ENCODE data around the gene CRB2.
"Not testable (repeated sequence)": the region's sequence is repeated elsewhere in the genome, so short reads cannot be mapped to it uniquely, and the experiment has no call there.

The CRB2 gene

DNA sequence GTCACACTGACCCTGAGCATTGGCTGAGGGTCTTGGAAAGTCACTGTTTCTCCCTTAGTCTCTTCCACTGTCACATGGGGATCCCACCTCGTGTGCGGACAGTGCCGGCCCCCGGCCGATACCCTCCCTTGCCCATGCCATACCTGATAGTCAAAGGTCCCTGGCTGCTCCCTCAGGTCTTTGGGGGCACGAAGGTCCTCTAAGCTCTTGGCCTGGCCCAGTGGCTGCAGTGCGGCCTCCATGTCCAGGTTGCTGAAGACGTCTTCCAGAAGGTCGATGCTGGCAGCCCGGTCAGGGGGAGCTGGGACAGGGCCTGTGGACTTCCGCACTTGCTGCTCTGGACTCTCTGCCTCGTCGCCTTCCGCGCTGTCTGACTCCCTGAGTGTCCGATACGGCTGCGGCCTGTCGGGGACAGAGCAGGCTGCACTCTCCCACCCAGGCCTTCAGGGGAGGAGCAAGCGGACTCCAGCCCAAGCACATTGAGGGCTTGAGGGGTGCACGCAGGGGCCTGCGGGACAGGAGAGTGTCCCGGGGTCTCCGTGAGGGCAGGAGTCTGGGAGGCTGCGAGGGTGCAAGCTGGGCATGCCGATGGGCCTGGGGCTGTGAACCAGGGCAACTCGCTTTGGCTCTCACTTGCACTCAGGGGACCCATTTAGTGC is 27.6 kb downstream of the CRB2 start:
- ATAC-seq: no peak

DNA sequence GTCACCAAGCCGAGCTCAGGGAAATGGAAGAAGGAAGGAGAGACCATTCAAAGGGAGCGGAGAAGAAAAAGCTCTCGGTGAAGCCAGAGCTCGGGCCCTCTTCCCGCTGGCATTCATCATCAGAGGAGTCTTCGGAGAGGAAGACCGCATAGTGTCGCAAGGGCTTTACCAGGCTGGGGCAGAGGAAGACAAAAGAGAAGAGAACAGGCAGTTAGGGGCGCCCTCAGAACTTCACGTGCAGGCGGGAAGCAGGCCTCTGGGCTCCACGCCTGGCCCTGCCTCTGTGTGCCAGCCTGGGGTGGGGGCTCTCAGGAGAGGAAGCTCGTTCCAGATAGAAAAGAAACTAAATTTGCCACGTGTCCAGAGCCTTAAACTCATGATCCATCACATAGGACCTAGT is 31.7 kb downstream of the CRB2 start:
- no peak for ATAC-seq

DNA sequence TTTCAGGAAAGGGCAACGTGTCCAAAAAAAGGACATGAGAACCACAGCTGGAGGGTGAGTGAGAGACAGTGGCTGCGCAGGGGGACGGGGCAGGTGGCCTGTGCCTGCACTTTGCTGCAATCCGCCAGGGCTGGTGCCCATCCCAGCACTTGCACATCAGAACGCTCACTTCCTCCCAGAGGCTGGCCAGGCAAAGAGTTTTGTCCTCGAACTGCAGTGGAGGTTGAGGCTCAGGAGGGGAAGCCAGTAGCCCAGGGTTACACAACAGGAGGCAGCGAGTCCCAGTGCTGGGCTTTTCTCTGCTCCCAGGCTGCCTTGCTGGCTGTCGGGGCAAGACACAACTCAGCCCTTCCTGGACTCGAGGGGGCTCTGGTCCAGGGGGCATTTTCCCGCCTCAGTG is 33.1 kb downstream of the CRB2 start:
- no peak for ATAC-seq

DNA sequence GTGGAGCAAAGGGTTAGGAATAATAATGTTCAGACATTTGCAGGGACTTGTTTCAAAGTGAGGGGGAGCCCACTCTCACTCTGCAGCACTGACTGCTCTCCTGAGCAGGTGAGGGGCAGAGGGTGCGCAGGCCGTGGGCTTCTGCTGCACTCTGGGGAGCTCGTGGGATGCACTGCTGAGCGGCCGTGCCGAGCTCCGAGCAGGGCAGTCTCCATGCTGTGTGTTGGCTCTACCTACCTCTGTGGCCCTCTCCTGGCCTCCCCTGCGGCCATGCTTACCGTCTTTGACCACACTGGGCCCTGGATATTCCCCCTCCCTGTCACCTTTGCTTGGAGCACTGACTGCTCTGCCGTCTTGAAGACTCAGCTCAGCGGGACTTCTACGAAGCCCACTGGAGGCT is 33.7 kb downstream of the CRB2 start:
- ATAC-seq: no peak

DNA sequence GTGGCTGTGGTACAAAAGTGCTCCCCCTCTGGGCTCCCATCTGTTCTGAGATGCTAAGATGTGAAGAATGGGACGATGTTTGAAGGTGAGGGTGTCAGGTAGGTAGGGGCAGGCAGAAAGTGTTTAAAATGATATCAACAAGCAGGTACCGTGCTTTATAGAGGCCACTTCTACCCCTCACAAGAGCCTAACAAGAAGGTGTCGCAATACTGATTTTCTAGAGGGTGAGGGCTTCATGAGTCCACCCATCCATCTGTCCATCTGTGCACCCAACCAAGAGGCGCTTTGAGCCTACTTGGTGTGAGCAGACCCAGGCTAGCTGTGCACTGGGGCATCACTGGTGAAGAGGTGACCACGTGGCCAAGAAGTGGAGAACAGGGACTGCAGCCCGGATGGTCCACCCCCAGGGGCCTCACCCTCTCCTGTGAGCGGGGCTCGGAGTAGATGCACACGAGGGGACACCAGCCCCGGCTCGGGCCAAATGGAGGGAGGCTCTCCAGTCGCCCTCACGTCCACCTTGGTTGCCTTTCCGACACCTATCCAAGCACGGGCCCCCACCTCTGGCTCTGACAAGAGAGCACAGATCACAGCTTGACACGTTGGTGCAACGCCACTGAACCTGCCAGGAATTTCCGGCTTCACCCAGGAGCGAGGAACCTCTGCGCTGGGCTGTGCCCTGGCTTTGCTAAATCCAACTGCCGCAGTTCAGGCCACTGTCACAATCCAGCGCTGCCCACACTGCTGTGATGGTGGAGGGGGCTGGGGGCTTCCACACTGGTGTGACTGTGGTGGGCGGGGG is 34.5 kb downstream of the CRB2 start:
- ATAC-seq: no peak

DNA sequence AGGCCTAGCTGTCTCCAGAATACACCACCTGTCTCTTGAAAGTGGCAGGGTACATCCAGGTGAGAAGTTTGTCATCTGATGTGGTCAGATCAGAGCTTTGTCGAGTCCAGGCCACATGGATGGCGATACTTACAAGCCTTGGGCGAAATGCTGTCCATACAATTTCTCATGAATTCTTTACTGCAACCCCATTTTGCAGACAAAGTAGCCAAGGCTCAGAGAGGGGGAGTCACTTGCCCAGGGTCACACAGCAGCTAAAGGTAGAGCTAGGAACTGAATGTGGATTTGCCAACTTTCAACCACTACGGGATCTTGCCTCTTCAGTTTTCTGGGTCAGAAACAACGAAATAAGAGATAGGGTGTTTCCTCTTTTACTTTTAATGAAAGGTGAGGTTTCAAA is 35.2 kb downstream of the CRB2 start:
- no peak for ATAC-seq

DNA sequence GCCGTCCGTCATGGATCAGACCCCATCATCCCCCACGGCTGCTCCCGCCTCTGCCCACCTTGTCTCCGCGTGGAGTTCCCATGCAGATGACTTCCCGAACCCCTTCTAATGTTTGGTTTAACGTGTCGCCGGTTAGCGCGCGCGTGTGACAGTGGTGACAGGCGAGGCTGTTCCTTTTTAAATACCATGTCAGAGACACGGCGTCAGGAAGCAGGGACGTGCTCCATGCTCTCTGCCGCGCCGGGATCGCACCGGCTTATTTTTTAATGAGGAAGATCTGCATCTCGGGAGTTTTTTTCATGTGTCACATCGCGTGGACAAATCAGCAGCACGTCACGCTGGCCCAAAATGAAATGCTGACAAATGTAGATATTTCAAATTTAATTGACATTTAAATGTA is 35.9 kb downstream of the CRB2 start:
- no peak for ATAC-seq

DNA sequence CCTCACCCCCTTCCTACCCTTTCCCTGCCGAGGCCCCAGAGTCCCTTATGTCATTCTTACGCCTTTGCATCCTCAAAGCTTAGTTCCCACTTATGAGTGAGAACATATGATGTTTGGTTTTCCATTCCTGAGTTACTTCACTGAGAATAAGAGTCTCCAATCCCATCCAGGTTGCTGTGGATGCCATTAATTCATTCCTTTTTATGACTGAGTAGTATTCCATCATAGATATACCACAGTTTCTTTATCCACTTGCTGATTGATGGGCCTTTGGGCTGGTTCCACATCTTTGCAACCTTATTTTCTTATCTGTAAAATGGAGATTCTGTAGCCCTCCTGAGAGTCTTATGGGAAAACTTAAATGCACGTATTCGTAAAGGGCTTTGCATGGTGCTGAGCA is 36.8 kb downstream of the CRB2 start:
- ATAC-seq: no peak

DNA sequence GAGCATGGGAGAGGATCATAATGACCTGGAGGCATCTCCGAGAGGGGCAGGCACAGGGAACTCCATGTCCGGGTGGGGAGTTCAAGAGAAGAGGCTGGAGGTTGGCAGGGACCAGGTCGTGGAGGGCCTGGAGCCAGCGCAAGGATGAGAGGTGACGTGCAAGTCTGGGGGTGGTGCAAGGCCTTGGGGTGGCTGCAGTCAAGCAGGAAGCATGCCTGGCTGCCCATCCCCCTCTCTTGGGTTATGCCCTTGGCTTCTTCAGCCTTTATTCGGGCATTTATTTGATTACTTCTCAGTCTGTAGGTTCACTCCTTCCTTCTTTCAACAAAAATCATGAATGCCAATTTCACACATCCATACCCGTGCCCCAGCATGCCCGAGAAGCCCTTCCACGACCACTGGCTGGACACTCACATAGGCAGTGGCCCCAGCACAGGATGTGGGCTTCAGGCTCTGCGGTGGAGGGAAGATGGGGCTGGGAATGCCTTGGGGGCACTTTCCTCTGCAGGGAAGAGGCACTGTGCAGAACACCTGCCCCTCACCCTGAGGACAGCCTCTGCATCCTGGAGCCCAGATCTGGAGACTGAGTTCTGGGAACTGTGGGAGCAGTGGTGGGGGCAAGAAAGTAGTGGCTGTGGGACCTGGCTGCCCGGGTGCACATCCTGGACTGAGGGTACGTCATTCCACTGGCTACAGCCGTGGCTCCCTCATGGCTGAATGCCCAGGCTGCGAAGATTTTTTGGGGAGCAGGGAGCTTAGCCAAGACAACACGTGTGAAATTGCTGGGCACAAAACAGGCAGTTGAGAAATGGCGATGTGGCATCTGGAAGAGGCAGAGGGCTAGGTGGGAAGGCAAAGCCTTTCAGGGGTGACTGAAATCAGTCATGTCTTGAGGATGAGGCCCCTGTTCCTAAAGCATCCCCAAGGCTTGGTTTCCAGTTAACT is 38.6 kb downstream of the CRB2 start:
- no peak for ATAC-seq

DNA sequence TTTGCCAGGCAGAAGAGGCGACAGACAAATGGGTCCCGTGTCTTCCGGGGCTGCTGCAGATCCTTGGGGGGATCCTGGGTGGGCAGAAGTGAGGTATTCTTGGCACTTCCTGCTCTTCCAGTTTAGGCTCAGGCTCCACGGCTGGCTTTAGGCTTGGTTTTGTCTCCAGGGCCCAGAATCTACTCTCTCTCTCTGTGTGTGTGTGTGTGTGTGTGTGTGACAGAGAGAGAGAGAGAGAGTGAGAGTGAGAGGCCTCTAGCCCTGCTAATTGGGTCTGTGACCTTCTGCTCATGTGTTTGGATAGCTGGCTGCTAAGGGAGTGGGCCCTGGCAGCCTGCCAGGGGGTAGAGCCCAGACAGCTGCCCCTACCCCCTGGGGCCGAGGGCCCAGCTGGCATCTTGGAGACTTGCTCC is 39.3 kb downstream of the CRB2 start:
- ATAC-seq: no peak

DNA sequence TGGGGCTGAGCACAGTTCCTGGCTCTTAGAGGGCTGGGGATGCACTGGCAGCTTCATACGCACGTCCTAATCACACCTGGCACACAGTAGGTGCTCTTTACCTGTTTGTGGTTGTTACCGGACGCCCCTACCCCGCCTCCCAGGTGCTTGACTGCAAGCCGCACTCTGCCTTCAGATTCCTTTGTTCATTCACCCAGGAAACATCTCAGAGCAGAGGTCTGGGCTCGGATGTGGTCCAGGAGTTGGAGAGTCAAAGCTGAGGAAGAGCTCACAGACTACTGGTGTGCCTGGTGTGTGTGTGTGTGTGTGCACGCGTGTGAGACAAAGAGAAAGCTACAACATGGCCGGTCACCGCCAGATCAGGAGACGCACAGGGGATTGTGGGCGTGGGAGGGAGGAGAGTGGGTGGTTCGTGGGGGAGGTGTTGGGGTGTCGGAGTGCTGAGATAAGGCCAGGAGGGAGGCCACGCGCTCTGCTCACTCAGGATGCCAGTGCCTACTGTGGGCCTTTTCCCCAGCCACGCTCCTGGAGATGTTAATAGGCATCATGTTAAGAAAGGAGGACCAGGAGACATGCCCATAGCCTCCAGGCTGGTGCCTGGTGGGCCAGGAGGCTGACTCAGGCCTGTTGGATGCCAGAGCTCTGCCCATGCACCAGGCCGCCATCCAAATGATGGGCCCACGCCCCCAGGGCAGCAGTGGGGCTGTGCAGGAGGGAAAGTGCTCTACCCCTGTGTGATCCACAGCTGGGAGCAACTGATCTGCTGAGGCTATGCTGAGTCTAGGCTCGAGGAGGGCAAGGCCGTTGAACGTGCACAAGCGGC is 39.9 kb downstream of the CRB2 start:
- no peak for ATAC-seq

DNA sequence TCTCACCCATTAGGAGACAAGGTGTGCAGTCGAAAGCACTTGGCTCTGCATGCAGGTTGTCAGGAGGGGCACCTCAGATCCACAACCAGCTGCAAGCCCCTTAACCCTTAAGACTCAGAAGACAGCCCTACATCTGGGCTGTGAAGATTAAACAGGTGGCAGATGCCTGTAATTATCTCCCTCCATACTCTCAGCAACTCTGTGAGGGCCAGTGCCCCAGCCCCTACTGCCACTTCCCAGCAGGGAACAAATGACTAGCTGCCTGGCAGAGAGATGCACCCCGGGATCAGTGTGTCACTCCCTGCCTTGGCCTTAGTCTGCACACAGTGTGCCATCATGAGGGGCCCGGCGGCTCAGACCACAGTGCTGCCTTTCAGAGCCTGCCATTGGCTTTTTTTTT is 42.0 kb downstream of the CRB2 start:
- no peak for ATAC-seq

DNA sequence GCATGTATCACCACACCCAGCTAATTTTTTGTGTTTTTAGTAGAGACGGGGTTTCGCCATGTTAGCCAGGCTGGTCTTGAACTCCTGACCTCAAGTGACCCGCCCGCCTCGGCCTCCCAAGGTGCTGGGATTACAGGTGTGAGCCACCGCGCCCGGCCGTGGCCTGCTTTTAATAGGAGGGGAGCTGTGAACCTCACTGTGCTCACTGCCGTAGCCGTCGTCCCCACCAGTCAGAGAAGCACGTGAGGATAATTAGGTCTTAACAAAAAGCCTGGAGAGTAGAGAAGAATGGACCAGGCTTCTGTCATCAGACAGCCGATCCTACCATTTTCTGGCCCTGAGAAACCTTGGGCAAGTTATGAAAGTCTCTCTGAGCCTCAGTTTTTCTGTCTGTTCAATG is 42.9 kb downstream of the CRB2 start:
- ATAC-seq: not testable (repeated sequence)

DNA sequence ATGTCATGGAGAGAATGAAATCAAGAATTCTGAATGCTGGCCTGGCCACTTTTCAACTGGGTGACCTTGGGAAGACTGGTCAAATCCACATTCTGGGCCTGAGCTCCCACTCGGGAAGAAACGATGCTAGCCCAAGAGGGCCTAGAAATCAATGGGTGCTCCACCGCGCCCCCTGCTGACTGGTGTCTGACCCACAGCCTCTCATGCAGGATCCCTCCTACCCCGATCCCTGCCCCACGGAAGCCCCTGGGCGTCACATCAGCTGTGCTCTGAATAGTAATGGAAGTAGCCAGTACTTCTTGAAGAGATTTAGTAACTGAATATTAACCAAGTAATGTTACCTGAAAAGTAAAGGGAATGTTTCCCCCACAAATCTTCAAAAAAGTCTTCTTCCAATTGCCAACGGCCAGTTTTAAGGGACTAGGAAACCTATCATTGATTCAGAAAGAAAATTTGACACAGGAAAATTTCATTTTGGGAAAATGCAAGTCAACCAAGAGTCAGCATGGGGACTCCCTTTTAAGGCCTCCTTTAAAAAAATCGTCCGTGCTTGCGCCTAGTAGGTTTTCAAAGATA is 43.9 kb downstream of the CRB2 start:
- ATAC-seq: no peak

DNA sequence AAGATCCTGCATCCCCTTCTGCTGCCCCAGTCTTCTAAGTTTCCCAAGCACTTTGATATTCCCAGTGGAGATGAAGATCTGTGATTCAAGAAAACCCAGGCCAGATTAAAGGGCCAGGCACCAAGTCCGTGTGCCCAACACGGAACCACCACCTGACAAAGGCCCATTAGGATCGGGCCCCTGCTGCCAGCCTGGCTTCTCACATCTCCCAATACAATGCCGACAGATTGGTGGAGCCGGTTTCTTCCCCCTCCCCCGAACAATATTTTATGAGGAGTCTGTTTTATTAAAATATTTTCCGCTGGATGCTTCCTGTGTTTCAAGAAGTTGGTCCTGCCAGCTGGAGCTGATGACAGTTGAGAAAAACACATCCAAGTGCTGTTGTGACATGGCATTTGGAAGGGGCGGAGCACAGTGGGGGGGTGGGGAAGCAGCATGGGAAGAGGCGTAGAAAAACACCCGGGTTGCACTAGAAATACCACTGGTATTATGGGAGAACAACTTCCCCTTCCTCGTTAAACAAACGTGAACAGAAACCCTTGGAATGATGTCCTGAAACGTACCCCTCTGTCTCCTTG is 45.0 kb downstream of the CRB2 start:
- ATAC-seq: no peak

DNA sequence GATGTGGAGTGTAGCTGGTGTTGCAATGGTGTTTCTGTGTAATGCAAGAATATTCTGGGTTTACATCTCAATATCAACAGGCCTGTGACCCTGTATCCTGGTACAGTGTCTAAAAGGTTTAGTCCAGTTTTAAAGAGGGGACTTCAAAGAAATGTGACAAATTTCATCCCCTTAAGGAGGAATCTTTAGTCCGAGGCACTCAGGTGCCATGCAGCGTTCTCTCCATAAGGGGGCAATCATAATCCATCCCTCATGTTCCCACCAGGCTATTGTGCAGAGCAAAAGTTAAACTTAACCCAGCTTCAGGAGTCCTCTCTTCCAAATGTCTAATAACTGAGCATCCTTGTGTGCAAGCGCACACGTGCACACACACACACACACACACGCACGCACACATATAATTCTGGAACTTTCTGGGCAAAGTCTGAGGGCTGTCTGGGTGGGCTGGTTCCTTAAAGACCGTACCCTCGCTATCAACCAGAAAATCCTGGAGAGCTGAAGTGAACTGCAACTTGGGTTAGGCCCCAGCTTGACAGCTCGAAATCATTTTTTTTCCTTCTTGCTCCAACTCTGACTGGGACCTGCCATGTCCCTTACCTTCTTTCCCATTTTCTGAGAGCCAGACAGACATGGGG is 46.0 kb downstream of the CRB2 start:
- ATAC-seq: no peak

DNA sequence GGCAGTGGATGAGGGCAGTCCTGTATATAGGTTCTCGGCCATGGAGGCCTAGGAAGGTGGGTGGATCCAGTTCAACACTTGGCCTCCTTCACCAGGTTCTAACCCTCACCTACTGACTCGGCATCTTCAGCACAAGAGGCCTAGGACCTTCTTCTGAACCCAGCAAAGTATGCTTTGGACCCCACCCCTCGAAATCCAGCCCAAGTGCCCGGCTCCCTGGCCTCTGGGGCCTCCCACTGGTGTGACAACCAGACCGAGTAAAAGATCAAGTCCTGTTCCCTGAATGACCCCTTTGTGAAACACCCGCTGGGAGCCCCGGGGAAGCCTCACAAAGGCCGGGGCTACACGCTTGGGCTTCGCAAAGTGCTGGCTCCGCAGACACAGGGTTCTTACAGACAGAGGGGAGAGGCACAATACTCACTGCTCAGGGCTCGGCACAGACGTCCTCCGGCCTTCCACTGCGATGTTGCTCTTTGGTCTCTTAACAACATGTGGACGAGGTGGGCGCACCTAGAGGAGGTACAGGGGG is 47.0 kb downstream of the CRB2 start:
- ATAC-seq: no peak

DNA sequence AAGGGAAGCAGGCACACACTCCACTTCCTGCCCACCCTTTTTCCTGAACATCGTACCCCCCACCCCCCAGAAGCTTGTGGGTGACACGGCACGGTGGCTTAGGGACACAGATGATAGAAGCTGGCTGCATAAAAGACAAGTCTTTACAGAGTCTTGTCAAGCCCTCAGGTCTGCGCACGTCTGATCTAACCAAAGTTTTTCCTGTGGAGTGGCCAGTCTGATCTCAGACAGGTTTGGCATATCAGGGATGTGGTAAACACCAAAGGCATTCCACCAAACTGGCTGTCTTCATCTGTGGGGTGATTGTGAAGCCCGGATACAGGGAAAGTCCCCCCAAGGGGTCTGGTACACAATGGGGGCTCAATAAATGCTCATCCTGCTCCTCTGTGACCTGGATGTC is 50.0 kb downstream of the CRB2 start:
- ATAC-seq: no peak

DNA sequence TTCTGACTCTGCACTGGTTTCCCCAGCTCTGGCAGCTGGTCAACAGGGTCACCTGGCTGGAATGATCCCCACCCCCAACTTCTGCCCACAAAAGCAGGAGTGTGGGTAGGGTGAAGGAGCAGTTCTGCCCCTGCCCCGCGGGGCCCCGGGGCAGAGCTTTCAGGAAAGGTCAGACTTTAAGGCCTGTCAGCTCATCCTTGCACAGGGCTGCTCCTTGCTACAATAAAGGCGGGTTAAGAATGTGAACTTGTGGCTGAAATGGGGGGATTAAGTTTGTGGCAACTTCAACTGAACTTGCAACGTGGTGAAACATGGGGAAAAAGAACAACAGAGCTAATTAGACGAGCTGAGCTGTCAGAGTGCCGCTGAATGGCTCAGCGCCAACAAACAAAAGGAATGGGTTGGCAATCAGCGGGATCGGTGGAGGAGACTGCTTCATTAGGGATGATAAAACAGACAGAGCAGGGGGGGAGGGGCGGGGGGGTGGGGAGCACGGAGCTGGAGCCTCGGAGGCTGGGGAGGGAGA is 50.8 kb downstream of the CRB2 start:
- no peak for ATAC-seq

DNA sequence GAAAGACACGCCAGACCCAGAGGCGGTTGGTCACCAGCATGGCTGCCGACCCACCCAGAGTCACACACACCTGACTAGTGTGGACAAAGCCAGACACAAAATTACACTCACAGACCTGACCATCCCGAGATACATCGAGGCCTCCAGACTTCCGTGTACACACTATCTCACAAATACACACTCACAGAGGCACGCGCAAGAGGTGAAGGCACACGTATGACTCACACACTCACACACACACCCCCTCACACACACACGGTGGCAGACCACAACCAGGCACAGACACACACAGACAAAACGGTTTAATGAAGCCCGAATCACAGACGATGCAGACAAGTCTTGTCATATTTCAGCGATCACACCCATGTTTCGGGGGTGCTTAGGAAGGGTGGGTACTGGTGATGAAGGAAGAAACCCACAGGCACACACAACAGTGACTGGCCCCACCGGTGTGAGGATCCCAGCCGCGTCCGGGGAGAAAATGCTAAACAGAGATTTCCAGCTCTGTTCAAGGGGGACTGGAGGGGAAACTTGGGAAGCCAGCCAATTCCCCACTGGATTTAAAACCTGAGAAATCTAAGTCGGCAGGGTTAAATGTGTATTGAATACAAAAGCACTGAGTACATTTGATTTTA is 51.3 kb downstream of the CRB2 start:
- ATAC-seq: no peak
